Measurements from ENCODE around the gene CETP.
A peak's percentile ranks its signal among the peaks of the same experiment; 100 is the strongest.
"Not testable (repeated sequence)": the region's sequence is repeated elsewhere in the genome, so short reads cannot be mapped to it uniquely, and the experiment has no call there.

The CETP gene

DNA sequence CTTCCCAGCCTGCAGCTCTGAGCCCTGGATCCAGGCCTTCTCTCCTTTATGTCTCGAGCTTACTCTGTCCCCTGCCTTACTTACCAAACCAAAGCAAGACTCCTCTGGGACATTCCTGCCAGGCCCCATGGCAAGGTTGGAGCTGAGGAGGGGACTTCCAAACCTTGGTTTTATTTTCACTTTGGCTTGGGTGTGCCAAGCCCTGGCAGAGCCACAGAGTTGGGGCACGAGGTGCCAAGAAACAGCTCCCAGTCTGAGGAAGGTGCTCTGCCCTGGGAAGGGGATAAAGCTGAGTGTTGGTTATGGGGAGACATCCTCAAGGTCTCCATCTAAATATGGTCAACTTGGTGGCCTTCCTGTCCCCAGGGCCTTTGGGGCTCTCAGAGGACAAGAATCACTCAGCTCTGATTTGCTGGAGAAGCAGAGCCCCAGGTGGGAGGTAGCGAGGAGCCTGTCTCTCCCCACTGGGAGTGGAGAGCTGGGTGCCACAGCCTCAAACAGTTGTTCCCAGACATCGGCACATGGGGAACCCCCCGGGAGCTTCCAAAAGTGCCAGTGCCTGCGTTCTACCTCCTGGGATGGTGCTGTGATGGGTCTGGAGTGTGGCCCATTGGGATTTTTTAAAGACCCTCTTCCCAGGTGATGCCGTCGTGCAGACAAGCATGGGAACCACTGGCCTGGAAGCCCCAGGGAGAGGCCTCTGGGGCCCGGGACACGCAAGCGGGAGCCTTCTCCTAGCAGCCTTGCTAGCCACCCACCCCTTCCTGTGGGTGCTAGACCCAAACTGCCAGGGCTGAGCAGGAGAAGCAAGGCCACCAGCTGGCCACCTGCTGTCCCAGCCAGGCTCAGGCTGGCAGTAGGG lies 37.9 kb downstream of the CETP start:
- DNase-seq, result peak; percentile 66

GRCh38 chr16:57000271-57001025 lies 38.7 kb downstream of the CETP start:
- peak; percentile 80 to 83 for DNase-seq

DNA sequence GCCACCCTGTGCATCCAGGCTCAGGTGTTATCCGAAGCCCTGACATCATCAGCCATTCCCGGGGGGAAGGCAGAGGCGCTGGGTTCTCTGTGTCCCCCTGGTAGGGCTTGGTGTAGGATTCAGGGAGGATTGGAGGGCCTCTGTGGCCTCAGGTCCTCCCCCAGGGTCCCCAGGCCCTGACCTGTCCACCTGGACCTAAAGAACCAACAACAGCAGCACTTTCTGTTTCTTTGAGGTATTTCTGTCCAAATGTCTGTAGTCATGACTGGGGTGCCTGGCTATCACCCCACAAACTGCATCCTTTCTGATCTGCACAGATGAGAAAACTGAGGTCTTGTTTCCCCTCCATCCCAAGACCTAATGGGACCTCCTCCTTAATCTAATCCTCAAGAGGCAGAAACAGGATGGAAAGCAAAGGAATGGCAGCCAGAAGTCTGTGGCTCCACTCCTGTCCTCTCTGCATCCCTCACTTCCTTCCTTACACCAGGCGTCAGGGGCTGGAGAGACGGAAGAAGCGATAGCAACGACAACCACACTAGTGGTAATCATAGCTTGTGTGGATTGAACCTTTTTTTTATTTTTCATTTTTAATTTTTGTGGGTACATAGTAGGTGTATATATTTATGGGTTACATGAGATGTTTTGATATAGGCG lies 39.4 kb downstream of the CETP start:
- DNase-seq, result no peak

GRCh38 chr16:57003439-57004386 lies 42.0 kb downstream of the CETP start:
- no peak for DNase-seq

DNA sequence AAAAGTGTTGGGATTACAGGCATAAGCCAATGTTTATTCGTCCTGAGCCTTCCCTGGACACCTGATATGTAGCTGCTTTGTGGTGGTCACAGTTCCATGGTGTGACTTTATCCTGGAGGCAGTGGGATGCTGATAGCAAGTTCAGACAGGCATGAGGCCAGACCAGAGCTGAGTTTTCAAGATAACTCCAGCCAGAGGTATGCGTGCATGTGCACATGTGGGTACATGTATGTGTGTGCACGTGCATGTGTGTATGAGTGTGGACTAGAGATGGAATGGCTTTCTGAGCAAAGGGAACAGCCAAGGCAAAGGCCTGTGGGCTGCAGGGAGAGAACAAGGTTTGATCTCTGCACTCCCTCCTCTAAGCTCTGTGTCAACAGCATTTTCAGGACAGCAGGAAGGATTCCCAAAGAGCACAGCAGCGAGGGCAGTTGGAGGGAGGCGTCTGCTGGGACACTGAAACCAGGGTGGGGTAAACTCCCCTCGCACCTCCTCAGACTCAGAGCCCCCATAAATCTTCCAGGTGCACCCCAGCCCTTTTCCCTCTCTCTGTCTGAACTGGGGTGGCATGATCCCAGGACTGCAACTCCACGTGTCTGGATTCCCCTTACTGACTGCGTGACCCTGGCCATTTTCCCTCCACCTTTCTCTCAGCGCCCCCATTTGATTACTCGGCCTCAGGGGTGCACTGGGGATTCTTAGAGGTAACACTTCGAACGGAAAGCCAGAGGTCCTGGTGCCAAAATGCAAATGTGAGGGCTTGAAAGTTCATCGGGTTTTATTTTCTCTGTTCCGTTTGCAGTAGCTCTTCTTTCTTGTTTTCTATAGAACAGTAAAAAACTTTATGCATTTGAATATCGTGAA lies 42.9 kb downstream of the CETP start:
- DNase-seq, result no peak

DNA sequence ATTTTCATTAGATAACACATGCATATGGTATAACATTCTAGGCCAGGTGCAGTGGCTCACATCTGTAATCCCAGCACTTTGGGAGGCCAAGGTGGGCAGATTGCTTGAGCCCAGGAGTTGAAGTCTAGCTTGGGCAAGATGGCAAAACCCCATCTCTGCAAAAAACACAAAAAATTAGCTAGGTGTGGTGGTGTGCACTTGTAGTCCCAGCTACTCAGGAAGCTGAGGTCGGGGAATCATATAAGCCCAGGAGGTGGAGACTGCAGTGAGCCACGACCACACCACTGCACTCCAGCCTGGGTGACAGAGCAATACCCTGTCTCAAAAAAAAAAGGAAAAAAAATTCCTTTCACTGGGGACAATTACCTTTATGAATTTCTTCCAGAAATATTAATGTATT lies 43.8 kb downstream of the CETP start:
- DNase-seq, result not testable (repeated sequence)

DNA sequence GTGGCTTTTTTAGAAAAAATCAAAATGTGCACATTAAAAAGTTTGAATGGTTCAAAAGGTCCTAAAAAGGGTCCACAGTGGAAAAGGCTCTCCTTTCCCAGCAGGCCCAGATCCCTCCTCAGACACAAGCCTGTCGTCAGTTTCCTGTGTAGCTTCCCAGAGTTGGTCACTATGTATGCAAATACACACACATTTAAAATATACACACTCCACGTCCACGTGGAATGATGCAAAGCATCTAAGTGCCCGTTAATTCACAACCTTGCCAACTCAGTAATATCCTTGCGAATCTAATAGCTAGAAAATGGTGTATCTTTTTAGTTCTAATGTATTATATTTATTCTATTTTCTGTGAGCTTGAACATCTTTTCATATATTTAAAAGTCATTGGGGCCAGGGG lies 45.3 kb downstream of the CETP start:
- no peak for DNase-seq

DNA sequence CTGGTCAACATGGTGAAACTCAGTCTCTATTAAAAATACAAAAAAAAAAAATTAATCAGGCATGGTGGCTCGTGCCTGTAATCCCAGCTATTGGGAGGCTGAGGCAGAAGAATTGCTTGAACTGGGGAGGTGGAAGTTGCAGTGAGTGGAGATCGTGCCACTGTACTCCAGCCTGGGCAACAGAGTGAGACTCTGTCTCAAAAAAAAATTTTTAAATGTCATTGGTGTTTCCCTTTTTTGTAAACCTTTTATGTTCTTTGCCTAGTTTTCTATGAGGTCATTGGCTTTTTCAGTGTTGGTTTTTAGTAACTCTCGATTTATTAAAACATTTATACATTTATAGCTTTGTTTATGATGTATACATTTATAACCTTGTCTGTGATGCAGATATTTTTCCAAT lies 45.8 kb downstream of the CETP start:
- no peak for DNase-seq

DNA sequence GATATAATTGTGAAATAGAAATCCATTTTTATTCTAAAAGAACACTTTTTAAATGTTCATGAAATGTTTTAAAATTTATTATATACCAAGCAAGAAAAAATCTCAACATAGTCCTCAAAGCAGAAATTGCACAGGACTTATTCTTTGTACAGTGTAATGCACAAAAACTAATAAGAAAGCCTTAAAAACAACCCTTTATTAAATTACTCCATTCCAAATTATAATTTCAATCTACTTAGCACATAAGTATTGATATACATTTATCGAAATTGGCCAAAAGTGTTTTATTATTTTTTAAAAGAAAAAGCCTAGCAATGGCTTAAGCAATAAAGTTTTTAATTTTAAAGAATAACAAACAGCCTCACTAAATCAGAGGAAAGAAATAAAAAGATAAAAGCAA lies 46.7 kb downstream of the CETP start:
- no peak for DNase-seq

DNA sequence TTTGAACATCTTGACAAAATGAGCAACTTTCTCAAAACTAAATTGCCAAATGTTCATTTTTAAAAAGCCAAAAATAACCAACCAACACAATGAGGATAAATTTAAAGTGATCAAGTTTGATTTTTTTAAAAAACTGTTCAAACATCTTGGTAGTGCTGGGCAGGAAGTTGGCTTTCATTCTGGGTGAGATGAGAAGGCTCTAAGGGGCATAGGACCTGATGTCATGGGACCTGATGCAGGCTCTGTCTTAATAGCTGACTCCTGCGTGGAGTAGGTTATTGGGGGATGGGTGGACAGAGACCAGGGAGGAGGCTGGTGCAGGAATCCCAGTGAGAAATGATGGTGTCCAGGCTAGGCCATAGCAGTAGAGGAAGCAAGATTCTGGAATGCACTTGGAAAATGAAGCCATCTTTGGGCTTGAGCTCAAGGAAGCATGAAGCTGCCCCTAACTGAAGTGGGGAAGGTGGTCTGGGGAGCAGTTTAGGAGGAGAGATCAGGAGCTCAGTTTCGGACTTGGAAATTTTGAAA lies 48.0 kb downstream of the CETP start:
- DNase-seq, result no peak

DNA sequence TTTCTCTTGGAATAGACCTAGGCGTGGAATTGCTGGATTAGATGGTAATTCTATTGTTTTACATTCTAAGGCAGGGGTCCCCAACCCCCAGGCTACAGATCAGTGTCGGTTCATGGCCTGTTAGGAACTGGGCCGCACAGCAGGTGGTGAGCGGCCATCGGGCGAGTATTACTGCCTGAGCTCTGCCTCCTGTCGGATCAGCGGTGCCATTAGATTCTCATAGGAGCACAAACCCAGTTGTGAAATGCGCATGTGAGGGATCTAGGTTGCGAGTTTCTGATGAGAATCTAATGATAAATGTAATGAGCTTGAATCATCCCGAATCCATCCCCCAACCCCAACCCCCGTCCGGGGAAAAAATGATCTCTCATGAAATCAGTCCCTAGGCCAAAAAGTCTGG lies 50.6 kb downstream of the CETP start:
- DNase-seq, result no peak

DNA sequence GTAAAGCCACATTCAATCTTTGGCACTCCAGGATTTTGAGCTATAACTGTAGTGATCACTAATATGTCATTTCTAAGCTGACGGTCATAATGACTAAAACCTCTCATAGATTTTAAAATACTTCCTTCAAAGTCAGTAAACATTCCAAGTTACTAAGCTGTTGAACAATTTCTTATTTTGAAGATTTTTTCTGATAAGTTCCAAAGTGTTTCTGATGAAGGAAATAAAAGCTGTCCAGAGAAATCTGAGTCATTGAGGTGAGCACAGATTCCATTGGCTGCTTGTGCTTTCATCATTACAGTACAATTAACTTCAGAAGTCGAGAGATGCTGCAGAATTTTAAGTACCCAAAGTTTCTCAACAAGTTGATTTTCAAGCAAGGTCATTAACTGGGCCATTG lies 51.5 kb downstream of the CETP start:
- DNase-seq, result no peak

DNA sequence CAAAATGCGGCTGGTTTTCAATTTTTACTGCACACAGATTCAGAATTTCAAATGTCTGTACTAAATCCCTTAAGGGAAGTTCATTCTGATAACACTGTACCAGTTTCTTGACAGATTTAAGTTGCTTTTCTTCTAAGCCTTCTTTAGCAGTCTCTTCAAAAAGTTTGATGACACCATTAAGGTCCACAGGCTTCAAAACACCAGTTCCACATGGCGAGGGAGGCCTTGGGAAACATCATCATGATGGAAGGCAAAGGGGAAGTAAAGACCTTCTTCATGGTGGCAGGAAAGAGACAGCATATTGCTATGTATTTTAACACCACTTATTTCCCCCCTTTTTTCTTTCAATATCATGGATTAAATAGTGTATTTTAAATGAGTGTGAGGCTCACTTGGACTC lies 52.2 kb downstream of the CETP start:
- no peak for DNase-seq

DNA sequence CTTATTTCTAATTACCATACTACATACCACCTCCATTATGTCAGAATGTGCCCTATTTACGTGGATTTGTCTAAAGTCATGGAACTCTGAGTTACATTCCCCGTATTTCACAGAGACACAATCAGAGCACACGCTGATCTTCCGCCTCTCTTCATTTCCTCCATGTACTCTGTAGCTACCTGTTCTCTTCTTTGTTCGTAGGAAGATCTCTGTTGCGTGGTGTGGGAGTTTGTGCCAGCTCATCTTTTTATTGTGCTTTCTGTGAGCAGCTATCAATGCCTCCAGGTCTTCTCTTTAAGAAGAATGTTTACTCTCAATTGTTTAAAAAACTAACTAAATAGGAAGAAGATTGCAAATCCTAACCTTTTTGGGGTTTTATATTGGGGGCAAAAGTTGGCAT lies 54.6 kb downstream of the CETP start:
- DNase-seq, result no peak

GRCh38 chr16:57016831-57017230 lies 55.1 kb downstream of the CETP start:
- DNase-seq, result no peak

- no peak for DNase-seq
Measured at GRCh38 chr16:57017251-57017650, 55.5 kb downstream of the CETP start.

GRCh38 chr16:57019746-57020145 lies 58.0 kb downstream of the CETP start:
- DNase-seq, result no peak

- no peak for DNase-seq
Measured at GRCh38 chr16:57020651-57021050, 58.9 kb downstream of the CETP start.

DNA sequence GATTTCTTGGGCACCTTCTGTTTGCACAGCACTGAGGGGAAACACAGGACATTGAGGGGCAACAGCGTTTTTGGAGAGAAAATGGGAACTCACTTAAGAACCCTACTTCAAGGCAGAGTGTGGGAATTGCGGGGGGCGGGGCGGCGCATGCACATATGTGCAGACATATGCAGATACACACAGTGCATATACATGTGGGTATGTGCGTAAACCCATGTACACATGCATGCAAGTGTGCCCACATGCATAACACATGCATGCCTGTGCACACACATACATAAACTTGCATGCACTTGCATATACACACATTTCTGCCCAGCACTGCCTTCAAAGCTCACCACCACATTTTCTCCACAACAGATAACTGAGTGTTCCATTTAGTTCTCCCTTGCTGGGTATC lies 60.0 kb downstream of the CETP start:
- no peak for DNase-seq

DNA sequence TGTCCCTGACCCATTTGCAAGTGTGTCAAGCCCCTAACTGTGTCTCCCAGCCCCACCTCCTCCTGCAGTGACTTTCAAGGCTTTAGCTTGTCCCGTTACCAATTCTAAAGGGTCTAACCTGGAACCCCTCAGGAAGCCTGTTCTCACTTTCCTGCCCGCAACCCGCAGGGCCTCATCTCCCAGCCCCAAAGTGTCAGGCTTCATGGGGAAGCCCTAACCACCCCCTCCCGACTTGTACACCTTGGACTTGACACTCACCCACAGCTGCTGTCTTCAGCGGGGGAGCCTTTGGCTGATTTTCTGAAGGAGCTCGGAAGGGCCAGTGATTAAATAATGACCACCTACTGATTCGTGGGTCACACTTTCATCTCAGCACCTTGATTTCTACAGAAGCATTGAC lies 60.7 kb downstream of the CETP start:
- DNase-seq, result no peak

- DNase-seq, result peak; percentile 79 to 80
Measured at GRCh38 chr16:57023541-57024249, 61.9 kb downstream of the CETP start.
